GM21786 (cell line): ENCODE data around the gene KRTAP10-3.

Experiments
- ATAC-seq: cut with Tn5 transposase; IDR thresholded peaks from one replicate; pipeline ENCODE4 v1.9.1; 2021; ENCODE audit not compliant: unreplicated experiment

The KRTAP10-3 gene

GRCh38 chr21:44519346-44520325 is 39.0 kb downstream of the KRTAP10-3 start:
- ATAC-seq = no peak

- no peak for ATAC-seq
These were observed 39.9 kb downstream of the KRTAP10-3 start for GRCh38 chr21:44518686-44519085.

DNA sequence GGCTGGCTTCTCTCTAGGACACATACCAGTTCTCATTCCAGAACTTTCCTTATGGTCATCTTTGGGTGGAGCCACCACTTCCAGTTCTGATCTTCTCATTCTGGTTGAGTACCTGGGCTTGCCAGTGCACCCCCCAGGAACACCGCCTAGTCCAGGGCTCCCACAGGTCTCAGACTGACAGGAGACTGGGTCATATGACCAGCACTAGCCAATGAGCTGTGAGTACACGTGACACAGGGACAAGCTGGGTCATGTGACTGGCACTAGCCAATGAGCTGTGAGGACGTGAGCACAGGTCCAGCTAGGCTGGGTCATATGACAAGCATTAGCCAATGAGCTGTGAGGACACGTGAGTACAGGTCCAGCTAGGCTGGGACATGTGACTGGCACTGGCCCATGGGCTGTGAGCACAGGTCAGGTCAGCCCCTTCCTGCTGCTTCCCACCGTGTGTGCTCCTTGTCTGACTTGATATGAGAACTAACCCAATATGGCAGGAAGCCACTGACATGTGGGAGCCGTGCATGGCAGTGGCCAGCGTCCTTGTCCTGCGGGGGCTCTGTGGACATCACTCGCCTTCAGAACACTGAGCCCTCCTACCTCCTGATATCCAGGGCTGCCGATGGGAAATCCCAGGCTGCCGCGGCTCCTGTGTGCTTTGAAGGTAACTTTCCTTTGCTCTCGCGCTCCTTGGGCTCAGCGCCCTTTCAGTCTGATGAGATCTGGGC is 41.3 kb downstream of the KRTAP10-3 start:
- no peak for ATAC-seq

GRCh38 chr21:44516828-44517174 is 41.8 kb downstream of the KRTAP10-3 start:
- no peak for ATAC-seq

DNA sequence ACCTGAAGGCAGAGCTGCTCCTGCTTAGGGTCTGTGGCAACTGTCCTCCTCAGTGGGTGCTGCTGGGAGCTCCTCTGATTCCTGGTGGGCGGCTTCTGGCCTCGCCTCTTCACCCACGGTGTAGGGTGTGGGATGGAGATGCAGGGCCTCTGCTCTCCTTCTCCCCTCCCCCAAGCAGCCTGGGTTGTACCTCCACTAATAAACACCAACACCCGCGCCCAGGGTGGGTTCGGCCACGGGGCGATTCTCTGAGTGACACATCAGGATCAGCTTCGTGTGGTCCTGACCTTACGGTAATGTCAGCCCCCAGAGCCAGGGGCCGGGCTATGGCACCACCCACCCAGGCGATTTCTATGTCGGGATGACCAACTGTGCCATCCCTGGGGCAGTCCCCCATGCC is 42.3 kb downstream of the KRTAP10-3 start:
- ATAC-seq = no peak

DNA sequence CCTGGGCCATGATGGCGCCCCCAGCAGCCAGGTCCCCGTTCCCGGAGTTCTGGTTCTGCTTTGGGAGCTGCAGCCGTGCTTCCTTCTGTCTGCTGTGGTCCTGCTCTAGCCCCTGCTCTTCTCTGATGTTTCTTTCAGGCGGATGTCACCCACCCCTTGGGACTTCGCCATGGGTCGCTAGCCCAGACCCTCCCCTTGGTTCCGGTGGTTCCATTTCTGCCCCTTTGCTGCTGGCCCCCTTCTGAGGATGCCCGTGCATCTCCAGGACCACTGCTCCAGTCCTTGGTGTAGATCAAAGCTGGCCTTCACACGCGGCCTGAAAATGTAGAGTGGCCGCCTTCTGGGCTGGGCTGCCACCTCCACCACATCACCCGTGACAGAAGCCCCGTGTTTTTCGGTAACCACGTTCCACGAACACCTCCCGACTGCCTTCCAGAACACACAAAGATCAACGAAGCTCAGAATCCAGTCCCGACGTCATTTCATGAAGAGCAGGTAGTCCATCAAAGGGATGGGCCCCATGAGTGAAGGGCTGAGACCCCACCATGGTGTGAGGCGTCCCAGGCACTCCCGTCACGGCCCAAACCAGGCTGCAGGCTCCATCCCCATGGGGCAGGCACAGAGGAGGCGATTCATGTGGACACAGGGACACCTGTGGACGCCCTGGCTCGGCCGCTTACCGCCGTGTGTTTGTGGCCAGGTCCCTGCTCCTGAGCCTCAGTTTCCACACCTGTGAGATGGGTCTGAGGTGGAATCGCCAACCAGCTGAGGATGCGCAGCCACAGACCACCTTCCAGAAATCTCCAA is 43.0 kb downstream of the KRTAP10-3 start:
- no peak for ATAC-seq

GRCh38 chr21:44514746-44515358 is 43.7 kb downstream of the KRTAP10-3 start:
- no peak for ATAC-seq

DNA sequence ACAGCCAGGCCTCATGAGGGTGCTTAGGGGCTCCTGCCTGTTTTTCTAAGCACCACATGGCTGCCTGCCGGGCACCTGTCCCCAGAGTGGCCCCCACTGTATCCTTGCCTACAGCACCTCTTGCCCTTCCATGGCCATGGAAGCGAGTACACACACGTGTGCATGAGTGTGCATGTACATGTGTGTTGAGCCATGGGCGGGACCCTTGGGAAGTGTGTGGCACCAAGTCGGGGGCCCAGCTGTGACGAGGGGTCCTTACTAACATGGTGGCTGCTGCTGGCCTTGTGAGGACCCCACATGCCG is 44.4 kb downstream of the KRTAP10-3 start:
- ATAC-seq = no peak

DNA sequence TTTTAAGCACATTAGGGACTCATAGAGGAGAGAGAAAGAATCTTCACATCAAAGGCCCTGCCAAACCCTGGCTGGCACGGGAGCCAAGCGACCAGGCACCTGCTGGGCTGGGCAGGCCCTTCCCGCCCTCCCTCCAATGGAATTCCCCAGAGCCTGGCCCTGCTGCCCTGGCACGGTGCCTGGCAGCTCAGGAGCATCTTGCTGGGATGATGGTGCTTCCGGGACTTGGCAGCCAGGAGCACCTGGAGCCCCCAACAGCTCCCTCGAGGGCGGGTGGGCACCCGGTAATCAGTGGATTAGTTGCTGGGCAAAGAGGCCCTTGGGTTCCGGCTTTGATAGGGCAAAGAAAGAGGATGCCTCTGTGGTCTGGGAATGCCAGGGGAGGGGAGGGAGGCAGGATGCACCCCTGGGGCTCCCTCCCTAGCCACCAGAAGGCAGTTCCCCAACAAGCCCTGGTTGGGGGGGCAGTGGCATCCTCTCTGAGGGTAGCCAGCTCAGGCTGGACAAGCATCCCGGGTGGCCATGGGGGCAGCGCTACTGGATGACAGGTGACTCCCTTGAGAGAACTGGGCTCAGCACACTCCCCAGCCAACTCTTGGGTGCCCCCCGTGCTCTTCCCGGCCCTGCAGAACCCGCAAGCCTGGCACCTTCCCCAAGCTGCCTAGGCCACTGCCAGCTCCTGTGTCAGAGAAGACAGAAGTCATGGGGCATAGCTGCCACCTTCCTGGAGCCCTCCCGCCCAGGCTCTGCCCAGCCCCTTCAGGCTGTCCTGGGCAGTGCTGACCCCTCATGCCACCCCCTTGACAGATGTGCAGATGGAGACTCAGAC is 45.0 kb downstream of the KRTAP10-3 start:
- ATAC-seq = no peak

- ATAC-seq = no peak
These were observed 45.9 kb downstream of the KRTAP10-3 start for GRCh38 chr21:44512496-44513388.

- no peak for ATAC-seq
These were observed 46.7 kb downstream of the KRTAP10-3 start for GRCh38 chr21:44511938-44512275.

DNA sequence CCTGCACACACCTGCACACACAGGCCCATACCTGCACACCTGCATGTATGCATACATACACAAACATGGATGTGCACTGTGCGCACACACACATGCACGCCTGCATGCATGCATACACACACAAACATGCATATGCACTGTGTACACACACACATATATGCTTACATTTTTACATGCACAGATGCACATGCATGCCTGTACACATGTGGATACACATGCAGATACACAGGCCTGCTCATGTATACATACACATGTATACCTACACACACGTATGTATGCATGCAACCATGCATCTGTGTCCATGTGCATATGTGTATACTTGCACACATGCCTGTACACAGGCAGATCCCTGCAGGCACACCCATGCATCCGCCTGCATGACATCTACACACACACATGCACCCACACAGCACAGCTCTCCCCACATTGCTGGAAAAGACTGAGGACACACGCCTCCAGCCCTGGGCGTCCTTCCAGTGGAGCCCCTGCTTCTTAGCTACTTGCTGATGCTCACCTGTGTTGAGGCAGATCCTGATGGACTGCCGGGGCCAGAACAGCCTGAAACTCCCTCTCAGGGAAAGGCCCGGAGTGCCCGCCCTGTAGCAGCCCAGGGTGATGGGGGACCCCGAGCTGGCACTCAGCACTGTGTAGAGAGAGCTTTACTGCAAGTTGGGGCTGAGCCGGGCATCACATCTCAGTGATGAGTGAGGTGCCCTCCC is 47.2 kb downstream of the KRTAP10-3 start:
- ATAC-seq = no peak

DNA sequence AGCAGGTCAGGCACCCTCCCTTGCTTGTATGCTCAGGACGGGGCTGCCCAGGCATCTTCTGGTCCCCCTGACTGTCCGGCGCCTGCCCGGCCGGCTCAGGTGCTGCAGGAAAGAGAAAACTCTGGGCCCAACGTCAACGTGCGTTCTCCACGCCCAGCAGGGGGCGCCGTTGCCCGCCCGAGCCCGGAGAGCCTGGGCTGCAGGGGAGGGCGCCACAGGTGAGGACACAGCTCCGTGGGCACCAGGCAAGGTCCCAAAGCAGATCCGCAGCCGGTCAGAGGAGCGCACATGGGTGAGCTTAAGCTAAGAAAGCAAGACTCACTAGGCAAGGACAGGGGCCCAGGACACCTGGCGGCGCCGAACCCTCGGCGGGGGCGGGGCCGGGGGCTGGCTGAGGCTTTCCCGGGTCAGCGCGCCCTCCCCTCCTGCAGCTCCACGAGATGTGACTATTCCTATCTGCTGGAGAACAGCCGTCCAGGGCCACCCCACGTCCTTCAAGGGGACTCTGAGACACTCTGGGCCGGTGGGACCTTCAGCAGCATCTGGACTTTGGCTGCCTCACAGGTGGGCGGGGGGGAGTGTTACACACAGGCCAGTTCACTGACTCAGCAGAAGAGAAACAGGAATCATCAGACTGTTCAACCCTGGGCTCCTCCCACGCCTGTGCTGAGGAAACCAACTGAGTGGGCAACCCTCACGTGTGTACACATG is 47.9 kb downstream of the KRTAP10-3 start:
- no peak for ATAC-seq

- ATAC-seq = no peak
These were observed 48.5 kb downstream of the KRTAP10-3 start for GRCh38 chr21:44510109-44510507.

DNA sequence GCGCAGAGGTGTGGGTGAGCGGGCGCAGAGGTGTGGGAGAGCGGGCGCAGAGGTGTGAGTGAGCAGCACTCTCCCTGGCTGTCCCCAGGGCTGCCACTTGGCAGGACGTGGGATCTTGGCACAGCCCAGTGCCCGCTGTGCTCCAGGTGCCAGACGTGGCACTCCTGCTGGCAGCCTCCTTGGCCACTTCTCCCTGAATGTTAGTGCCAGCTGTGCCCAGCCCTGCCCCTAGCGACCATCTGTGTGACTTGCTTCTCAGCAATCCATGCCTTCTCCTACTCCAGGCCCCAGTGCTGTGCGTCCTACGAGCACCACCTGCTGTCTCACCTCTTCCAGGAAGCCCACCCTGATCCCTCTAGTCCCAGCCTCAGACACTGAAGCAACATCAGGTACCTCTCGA is 49.1 kb downstream of the KRTAP10-3 start:
- ATAC-seq = no peak

GRCh38 chr21:44508711-44509445 is 49.7 kb downstream of the KRTAP10-3 start:
- no peak for ATAC-seq

DNA sequence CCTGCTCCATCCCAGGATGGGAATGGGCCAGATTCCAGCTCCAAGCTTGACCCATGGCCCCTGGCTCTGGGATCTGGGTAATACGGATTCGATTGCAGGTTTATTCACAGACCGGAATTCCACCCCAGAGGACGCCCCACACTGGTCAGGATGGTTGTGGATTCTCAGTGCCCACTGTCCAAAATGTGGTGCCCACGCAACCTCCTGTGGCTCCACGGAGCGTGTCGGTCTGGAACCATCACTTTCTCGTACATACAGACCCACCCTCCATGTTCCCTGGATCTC is 50.2 kb downstream of the KRTAP10-3 start:
- ATAC-seq = no peak
